ENCODE results near the gene EMP3.

- no peak for TF ChIP-seq CTCF (IDR thresholded peaks at IDR 0.05)
- no peak for TF ChIP-seq POLR2A (IDR thresholded peaks at IDR 0.05)
Observed at GRCh38 chr19:48283908-48284307, 41.4 kb upstream of the EMP3 start.

Measured in heart left ventricle (tissue), 13 donors.